Measurements from ENCODE around the gene COL4A2. TPM values are rescaled to one million over a fixed set of nuclear protein-coding genes. Genes with fewer than 3 reads are reported as not detected.

Gene COL4A2
- polyA plus RNA-seq, 1 donor: 406 TPM

DNA sequence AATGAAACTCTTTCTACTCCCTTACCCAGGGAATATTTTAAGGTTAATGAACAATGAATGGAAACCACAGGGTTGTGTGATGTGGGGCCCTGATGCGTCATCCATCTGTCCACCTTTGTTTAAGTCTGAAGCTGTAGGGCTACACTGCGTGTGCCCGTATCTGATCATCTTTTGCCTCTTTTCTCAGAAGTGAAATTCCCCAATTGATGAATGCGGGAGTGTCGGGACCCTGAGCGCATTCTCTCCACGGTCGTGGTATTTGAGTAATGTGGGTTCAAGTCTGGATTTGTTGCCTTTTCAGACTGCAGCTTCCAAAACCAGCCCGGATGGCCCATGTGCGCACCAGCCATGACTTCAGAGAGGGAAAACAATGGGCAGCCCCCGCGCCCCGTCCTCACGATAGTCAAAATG lies 112.3 kb downstream of the COL4A2 start:
- no peak for DNase-seq

GRCh38 chr13:110419946-110420345 lies 112.9 kb downstream of the COL4A2 start:
- DNase-seq: no peak

- no peak for DNase-seq
Measured at GRCh38 chr13:110420626-110421025, 113.5 kb downstream of the COL4A2 start.

DNA sequence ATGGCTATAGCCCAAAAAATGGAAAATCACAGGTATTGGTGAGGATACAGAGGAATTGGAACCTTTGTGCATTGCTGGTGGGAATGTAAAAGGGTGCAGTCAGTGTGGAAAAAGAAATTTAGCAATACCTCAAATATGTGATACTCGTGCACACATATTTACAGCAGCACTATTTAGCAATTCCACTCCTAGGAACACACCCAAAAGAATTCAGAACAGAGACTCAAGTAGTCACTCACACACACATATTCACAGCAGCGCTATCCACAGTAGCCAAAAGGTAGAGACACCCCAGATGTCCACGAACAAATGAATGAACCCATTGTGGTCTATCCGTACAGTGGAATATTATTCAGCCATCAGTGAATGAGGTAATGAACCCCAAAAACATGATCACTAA lies 114.0 kb downstream of the COL4A2 start:
- DNase-seq: no peak

- DNase-seq: no peak
Measured at GRCh38 chr13:110421696-110422385, 114.8 kb downstream of the COL4A2 start.

GRCh38 chr13:110422913-110423688 lies 116.0 kb downstream of the COL4A2 start:
- DNase-seq: no peak

GRCh38 chr13:110423689-110424302 lies 116.7 kb downstream of the COL4A2 start:
- DNase-seq: no peak

DNA sequence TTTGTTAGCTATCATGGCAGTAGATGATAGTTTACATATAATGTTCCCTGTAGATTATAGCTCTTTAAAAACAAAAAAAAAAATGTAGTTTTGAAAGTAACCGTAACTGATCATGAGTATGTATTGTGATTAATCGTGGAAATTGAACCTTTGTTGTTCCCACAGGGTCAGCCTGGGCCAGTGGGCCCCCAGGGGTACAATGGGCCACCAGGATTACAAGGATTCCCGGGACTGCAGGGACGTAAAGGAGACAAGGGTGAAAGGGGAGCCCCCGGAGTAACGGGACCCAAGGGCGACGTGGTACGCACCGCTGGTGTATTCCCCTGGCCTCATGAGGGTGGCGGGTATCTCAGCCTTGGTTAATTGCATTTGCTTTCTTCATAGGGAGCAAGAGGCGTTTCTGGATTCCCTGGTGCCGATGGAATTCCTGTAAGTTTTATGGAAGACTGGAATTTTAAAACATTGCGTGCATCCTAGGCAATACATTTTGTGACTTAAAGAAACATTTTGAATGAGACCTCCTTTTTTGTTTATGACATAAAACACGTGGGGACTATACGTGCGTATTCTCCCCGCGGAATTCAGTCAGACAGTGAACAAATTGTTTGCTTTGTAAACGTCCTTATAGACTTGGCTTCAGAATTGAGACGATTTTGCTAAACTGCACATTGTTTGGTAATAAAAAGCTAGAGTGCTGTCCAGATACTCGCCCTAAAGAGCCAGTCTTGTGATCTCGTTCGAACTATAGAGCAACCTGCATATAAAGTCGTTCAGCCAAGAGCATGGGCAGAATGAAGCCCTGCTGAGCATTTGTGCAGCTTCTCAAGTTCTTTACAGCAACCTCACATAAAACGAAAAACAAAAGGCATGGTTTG lies 117.7 kb downstream of the COL4A2 start:
- no peak for DNase-seq

- DNase-seq: no peak
Measured at GRCh38 chr13:110425444-110425780, 118.3 kb downstream of the COL4A2 start.

DNA sequence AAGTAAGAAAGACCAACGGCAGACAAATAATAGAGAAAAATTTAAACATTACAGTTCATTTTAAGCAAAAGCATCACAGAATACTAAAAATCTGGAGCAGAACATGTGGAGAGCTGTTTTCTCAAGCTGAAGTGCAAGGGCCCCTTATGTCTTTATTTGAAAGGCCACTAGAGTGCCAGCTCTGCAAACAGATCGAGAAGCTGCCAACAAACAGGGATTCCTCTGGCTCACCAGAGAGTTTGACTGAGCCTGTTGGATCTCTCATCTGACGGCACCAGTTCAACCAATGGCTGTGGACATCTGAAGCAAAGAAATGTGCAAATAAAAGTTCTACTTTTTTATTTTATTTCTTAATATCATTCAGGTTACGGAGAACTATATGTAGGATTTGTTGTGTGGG lies 119.7 kb downstream of the COL4A2 start:
- DNase-seq: no peak

GRCh38 chr13:110428313-110428712 lies 121.2 kb downstream of the COL4A2 start:
- no peak for DNase-seq

GRCh38 chr13:110430391-110431336 lies 123.6 kb downstream of the COL4A2 start:
- no peak for DNase-seq

DNA sequence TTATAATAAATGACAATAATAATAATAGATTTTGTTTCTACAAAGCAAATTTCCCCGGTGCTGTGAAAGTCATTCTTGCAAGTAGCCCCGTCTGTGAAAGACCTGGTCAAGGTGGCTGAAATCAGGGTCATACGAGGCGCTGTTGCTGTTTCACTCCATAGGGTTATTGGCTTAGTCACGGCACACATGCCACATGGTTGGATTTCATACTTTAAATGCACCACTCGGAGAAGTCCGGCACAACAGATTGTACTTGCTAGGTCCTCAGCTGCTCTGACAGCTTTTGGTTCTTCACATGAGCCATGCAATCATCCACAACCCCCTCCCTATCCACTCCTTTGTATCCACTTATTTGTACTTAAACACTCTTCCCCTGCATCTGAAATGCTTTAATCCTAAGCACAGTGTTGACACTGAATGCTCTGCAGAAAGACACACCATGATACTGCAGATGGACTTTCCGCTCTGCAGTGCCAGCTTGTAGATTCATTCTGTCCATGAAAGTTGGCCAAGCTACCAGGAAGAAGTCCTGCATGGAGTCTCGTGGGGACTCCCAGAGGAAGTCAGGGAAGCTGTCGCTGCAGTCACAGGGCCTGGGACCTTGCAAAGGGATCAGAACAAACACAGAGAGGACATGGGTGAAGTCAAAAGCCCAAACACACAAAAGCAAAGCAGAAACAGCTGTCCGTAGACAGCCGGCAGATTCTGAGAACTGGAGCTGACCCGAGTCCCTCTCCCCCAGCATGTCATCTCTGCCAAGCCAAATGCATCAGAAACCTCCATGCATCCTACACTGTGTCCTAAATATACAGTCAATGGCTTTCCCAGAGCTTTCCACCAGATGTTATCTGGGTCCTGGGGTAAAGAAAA lies 124.6 kb downstream of the COL4A2 start:
- DNase-seq: no peak

DNA sequence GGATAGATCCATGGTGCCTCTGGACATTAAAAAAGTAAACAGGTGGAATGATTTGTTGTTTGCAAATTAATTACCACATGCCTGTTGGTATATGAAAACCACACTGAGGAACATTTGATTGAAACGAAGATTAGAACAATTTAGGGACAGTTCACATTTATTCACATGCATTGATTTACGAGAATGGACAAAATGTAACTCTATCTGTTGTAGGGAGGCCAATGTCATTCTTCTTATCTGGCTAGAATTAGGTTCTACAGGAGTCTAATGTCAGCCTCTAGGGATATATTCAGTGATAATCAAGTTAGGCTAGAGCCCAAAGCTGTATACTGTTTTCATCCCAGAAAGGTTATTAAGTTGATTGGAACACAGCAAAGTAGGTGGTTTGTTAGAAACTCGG lies 125.4 kb downstream of the COL4A2 start:
- DNase-seq: no peak

DNA sequence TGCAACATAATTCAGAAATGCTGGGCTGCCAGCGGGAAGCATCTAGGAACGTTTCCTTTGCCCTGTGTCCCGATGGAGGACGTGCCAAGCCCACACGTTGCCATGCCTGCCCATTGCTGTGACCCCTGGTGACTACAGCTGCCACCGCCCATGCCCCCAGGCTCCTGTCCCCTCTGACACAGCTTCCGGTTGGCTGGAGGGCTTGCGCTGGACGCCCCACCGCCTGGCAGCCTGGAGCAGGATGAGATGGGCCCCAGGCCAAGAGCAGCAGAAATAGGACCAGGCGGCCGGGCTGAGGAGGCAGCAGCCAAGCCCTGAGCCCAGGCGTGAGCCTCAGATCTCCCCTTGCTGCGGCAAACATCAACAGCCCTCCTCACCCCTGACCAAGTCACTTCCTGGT lies 125.9 kb downstream of the COL4A2 start:
- DNase-seq: no peak

- no peak for DNase-seq
Measured at GRCh38 chr13:110434629-110435028, 127.5 kb downstream of the COL4A2 start.

GRCh38 chr13:110435331-110435730 lies 128.2 kb downstream of the COL4A2 start:
- no peak for DNase-seq

DNA sequence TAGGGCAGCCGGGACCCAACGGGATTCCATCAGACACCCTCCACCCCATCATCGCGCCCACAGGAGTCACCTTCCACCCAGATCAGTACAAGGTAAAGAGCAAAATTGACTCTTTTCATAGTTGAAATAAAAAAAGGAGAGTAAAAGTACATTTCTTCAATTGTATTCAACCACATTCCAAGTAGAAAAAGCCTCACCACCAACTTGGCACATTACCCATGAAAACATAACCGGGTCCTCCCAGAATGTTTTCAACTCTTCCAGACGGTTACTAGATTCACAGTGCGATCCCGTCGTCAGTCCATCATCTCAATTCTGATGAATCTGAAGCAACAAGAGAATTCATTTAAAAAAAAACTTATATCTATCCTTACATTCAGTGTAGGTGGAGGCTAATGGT lies 129.2 kb downstream of the COL4A2 start:
- no peak for DNase-seq

DNA sequence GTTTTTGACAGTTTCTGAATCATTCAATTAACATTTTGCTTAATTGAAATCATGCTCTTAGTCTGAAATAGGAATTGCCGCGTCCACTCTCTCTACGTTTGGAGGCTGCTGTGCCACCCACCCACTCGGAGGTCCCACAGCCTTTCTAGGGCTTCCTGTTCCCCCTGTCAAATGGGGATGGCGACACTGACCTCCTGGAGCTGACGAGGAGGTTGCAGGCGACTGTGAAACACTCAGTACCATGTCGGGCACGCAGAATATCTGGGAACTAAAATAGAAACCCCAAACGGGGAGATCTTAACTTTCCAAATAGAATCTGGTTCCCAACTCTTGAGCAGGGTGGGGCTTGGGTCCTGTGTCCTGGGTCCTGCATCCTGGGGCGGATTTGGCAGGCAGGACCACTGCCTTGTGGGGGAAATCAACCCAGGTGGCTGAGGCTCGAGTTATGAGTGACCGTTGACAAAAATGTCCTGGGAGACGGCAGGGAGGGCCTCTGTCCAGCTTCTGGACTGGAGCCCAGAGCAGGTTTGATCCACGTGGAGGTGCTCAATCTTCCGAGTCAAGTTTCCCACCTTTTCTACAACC lies 129.8 kb downstream of the COL4A2 start:
- DNase-seq: no peak

GRCh38 chr13:110438211-110438610 lies 131.1 kb downstream of the COL4A2 start:
- no peak for DNase-seq
